ENCODE results near the gene KIF22. TPM values are rescaled to one million over a fixed set of nuclear protein-coding genes. Genes with fewer than 3 reads are reported as not detected.
"Not testable (repeated sequence)": the region's sequence is repeated elsewhere in the genome, so short reads cannot be mapped to it uniquely, and the experiment has no call there.

Gene KIF22
- polyA plus RNA-seq, 3 donors = 67.5 to 70.9 (median 68.8) TPM

GRCh38 chr16:29793153-29793552 is 2.6 kb downstream of the KIF22 start:
- not testable (repeated sequence) for DNase-seq (ENCODE audit: low read depth in 3 of 3, low spot score in 2 of 3)

- DNase-seq (ENCODE audit: low read depth in 3 of 3, low spot score in 2 of 3) = no peak
Measured at GRCh38 chr16:29794231-29794710, 3.7 kb downstream of the KIF22 start.

GRCh38 chr16:29802416-29802935 is 11.9 kb downstream of the KIF22 start:
- DNase-seq (ENCODE audit: low read depth in 3 of 3, low spot score in 2 of 3) = no peak

- no peak for DNase-seq (ENCODE audit: low read depth in 3 of 3, low spot score in 2 of 3)
Measured at GRCh38 chr16:29804020-29804419, 13.5 kb downstream of the KIF22 start.

GRCh38 chr16:29804455-29805231 is 14.1 kb downstream of the KIF22 start:
- no peak for DNase-seq (ENCODE audit: low read depth in 3 of 3, low spot score in 2 of 3)

GRCh38 chr16:29805232-29806098 is 14.9 kb downstream of the KIF22 start:
- peak; percentile 85 to 93 (median 89) for DNase-seq (ENCODE audit: low read depth in 3 of 3, low spot score in 2 of 3)

GRCh38 chr16:29806099-29806579 is 15.6 kb downstream of the KIF22 start, which contains the start of gene MAZ:
TSS of gene MAZ (plus strand) at chr16:29806529. CDS start at chr16:29806702, 173 bp downstream.
- DNase-seq (ENCODE audit: low read depth in 3 of 3, low spot score in 2 of 3) = no peak

- no peak for DNase-seq (ENCODE audit: low read depth in 3 of 3, low spot score in 2 of 3)
Measured at GRCh38 chr16:29806641-29807425, 16.3 kb downstream of the KIF22 start.

GRCh38 chr16:29807426-29808218 is 17.1 kb downstream of the KIF22 start:
- DNase-seq (ENCODE audit: low read depth in 3 of 3, low spot score in 2 of 3) = peak in 2 of 3 donors; percentile 74 to 78

GRCh38 chr16:29808219-29808900 is 17.8 kb downstream of the KIF22 start:
- no peak for DNase-seq (ENCODE audit: low read depth in 3 of 3, low spot score in 2 of 3)

- no peak for DNase-seq (ENCODE audit: low read depth in 3 of 3, low spot score in 2 of 3)
Measured at GRCh38 chr16:29809031-29809747, 18.6 kb downstream of the KIF22 start.

- DNase-seq (ENCODE audit: low read depth in 3 of 3, low spot score in 2 of 3) = no peak
Measured at GRCh38 chr16:29809850-29810698, 19.5 kb downstream of the KIF22 start.

GRCh38 chr16:29810699-29811169 is 20.2 kb downstream of the KIF22 start:
- DNase-seq (ENCODE audit: low read depth in 3 of 3, low spot score in 2 of 3) = no peak

- DNase-seq (ENCODE audit: low read depth in 3 of 3, low spot score in 2 of 3) = peak; percentile 80 to 92 (median 85)
Measured at GRCh38 chr16:29811170-29811895, 20.8 kb downstream of the KIF22 start.

GRCh38 chr16:29811896-29812665 is 21.5 kb downstream of the KIF22 start, which contains the start of gene PRRT2:
TSS of gene PRRT2 (plus strand) at chr16:29812193. CDS start at chr16:29813055, 862 bp downstream.
- peak in 2 of 3 donors; percentile 56 to 61 for DNase-seq (ENCODE audit: low read depth in 3 of 3, low spot score in 2 of 3)
